HepG2 (cell line): Measurements from ENCODE around the gene PTGR3. TPM values are rescaled to one million over a fixed set of nuclear protein-coding genes. Genes with fewer than 3 reads are reported as not detected.

Source experiments
- BCL3 ChIP-seq: sonication (generic); formaldehyde crosslinking; IDR thresholded peaks from 2 replicates; pipeline ENCODE4 v1.5.1; 2020; ENCODE audit warnings: mild to moderate bottlenecking, missing genetic modification reagents, moderate library complexity
- CREB1 ChIP-seq, 2 experiments: fragments of 450-650 bp in 1 of 2; IDR thresholded peaks; 2 replicates each; pipeline ENCODE4 v1.6.1; 2016 to 2017; ENCODE audit warnings: control low read depth in 1 of 2, mild to moderate bottlenecking in 1 of 2, missing compliant biosample characterization in 1 of 2, missing genetic modification characterization in 1 of 2
- CREM ChIP-seq, 2 experiments: sonication (generic) in 1 of 2; formaldehyde crosslinking in 1 of 2; IDR thresholded peaks; 2 replicates each; pipeline versions ENCODE4 v1.4.0 to v1.6.1; 2016 to 2020; ENCODE audit warnings: antibody characterized with exemption in 1 of 2, mild to moderate bottlenecking in 1 of 2, missing genetic modification reagents in 1 of 2
- ELF4 ChIP-seq: sonication (generic); formaldehyde crosslinking; IDR thresholded peaks from 2 replicates; pipeline ENCODE4 v1.5.0; 2020; ENCODE audit warnings: missing genetic modification reagents, mild to moderate bottlenecking, moderate library complexity, borderline replicate concordance
- ESRRA ChIP-seq: sonication (generic); formaldehyde crosslinking; IDR thresholded peaks from 2 replicates; pipeline ENCODE4 v1.5.1; 2020; ENCODE audit warnings: mild to moderate bottlenecking, low read depth, missing genetic modification reagents
- HCFC1 ChIP-seq: fragments of 150-350 bp; IDR thresholded peaks from 2 replicates; pipeline ENCODE4 v1.6.1; 2014; ENCODE audit warnings: low read depth, low read length
- IRX3 ChIP-seq: sonication (generic); formaldehyde crosslinking; IDR thresholded peaks from 2 replicates; pipeline ENCODE4 v1.8.1; 2023; ENCODE audit warnings: mild to moderate bottlenecking, low read depth, missing genetic modification reagents, borderline replicate concordance
- MIXL1 ChIP-seq: IDR thresholded peaks from 2 replicates; pipeline ENCODE4 v1.6.1; 2016
- PHF8 ChIP-seq: sonication (generic); formaldehyde crosslinking; IDR thresholded peaks from 2 replicates; pipeline ENCODE4 v1.5.0; 2020; ENCODE audit warnings: missing genetic modification reagents
- RBM39 ChIP-seq: fragments of 200-400 bp; formaldehyde crosslinking; IDR thresholded peaks from one replicate; pipeline ENCODE4 v1.6.1; 2018; ENCODE audit warnings: antibody characterized with exemption, mild to moderate bottlenecking, low read depth, low read length; ENCODE audit not compliant: poor library complexity, severe bottlenecking
- RFX1 ChIP-seq: fragments of 450-650 bp; IDR thresholded peaks from 2 replicates; pipeline ENCODE4 v1.6.1; 2017
- SKI ChIP-seq: fragments of 450-650 bp; IDR thresholded peaks from one replicate; pipeline ENCODE4 v1.6.1; 2018; ENCODE audit warnings: mild to moderate bottlenecking; ENCODE audit not compliant: partially characterized antibody
- TERF1 ChIP-seq: sonication (generic); formaldehyde crosslinking; IDR thresholded peaks from 2 replicates; pipeline ENCODE4 v1.8.0; 2022; ENCODE audit warnings: mild to moderate bottlenecking, missing genetic modification reagents, moderate library complexity
- WIZ ChIP-seq: sonication (generic); formaldehyde crosslinking; IDR thresholded peaks from 2 replicates; pipeline ENCODE4 v1.5.1; 2020; ENCODE audit warnings: mild to moderate bottlenecking, missing genetic modification reagents
- ZHX1 ChIP-seq: sonication (generic); formaldehyde crosslinking; IDR thresholded peaks from 2 replicates; pipeline ENCODE4 v1.8.1; 2022; ENCODE audit warnings: low read depth, mild to moderate bottlenecking, missing genetic modification reagents
- ZNF121 ChIP-seq: sonication (generic); formaldehyde crosslinking; IDR thresholded peaks from 2 replicates; pipeline ENCODE4 v1.5.0; 2020; ENCODE audit warnings: mild to moderate bottlenecking, missing genetic modification reagents
- ZNF382 ChIP-seq: sonication (generic); formaldehyde crosslinking; IDR thresholded peaks from 2 replicates; pipeline ENCODE4 v1.5.0; 2020; ENCODE audit warnings: missing genetic modification reagents, mild to moderate bottlenecking, borderline replicate concordance
- ZNF441 ChIP-seq: sonication (generic); formaldehyde crosslinking; IDR thresholded peaks from 2 replicates; pipeline ENCODE4 v1.7.0; 2021; ENCODE audit warnings: missing genetic modification reagents, borderline replicate concordance
- ZNF576 ChIP-seq: sonication (generic); formaldehyde crosslinking; IDR thresholded peaks from 2 replicates; pipeline ENCODE4 v1.4.0; 2020; ENCODE audit warnings: mild to moderate bottlenecking, missing genetic modification reagents
- ZNF614 ChIP-seq: IDR thresholded peaks from 2 replicates; pipeline ENCODE4 v1.6.1; 2018; ENCODE audit warnings: missing biosample characterization, missing genetic modification reagents, inconsistent platforms, borderline replicate concordance
- ZNF678 ChIP-seq: sonication (generic); formaldehyde crosslinking; IDR thresholded peaks from 2 replicates; pipeline ENCODE4 v1.4.0; 2020; ENCODE audit warnings: mild to moderate bottlenecking, missing genetic modification reagents
- ZNF720 ChIP-seq: sonication (generic); formaldehyde crosslinking; IDR thresholded peaks from 2 replicates; pipeline ENCODE4 v1.4.0; 2020; ENCODE audit warnings: missing genetic modification reagents
- ZNF746 ChIP-seq: sonication (generic); formaldehyde crosslinking; IDR thresholded peaks from 2 replicates; pipeline ENCODE4 v1.8.0; 2022; ENCODE audit warnings: mild to moderate bottlenecking, missing genetic modification reagents
- ZSCAN20 ChIP-seq: sonication (generic); formaldehyde crosslinking; IDR thresholded peaks from 2 replicates; pipeline ENCODE4 v1.4.0; 2020; ENCODE audit warnings: missing genetic modification reagents, mild to moderate bottlenecking, borderline replicate concordance
- ZSCAN22 ChIP-seq: sonication (generic); formaldehyde crosslinking; IDR thresholded peaks from 2 replicates; pipeline ENCODE4 v1.4.0; 2020; ENCODE audit warnings: mild to moderate bottlenecking, missing genetic modification reagents
- polyA plus RNA-seq, 8 experiments: library from polyadenylated mRNA; depleted of rRNA in 3 of 8; stranded (reverse) in 7 of 8; unstranded in 1 of 8; fragments of >200 nt; fragmentation: Illumina TruSeq in 4 of 8; extraction: Trizol in 4 of 8; gene quantifications; 2 replicates each; pipeline versions ENCODE4 v1.2.1 to v1.2.3, GENCODE V29; 2011 to 2016; ENCODE audit warnings: low read depth in 4 of 8, missing spikeins in 1 of 8, mixed read lengths in 1 of 8; ENCODE audit not compliant: insufficient read depth in 1 of 8
- total RNA-seq, 5 experiments: library from RNA; depleted of rRNA; stranded (reverse); fragments of >200 nt; fragmentation: Illumina TruSeq; extraction: Trizol; gene quantifications; 2 replicates each; pipeline ENCODE4 v1.2.3, GENCODE V29; 2016; ENCODE audit warnings: low read depth in 1 of 5

The PTGR3 gene
- total and polyA plus RNA-seq, 2 of the 13 experiments (the other 11 are each of a cell fraction or from before 2014, with no cell fraction given): 11.5 to 25.3 TPM

GRCh38 chr18:75209129-75209950 lies at the start of gene PTGR3 (continued):
- TF ChIP-seq ZNF576 (CRISPR knock-in tag) (no peak), CREB1 (IDR thresholded peaks at IDR 0.05) (no peak), CREB1 (CRISPR knock-in tag; IDR thresholded peaks at IDR 0.05) (no peak), ZNF441 (CRISPR knock-in tag) (peak; percentile 16; the same call in 1 of the 2 replicates), MIXL1 (CRISPR knock-in tag) (0 out of 2 replicates have a peak, but pooled peaks have one; percentile 10), ZNF720 (CRISPR knock-in tag) (no peak), HCFC1 (no peak), ZHX1 (CRISPR knock-in tag) (no peak), RFX1 (no peak), SKI (no peak), WIZ (no peak), BCL3 (no peak), RBM39 (no peak), TERF1 (no peak), ZNF614 (CRISPR knock-in tag) (no peak), PHF8 (peak; percentile 54; the same call in 1 of the 2 replicates), ZNF121 (CRISPR knock-in tag) (no peak), ESRRA (CRISPR knock-in tag) (no peak), ZNF678 (no peak), ZSCAN20 (0 out of 2 replicates have a peak, but pooled peaks have one; percentile 15), CREM (IDR thresholded peaks at IDR 0.05) (no peak), CREM (CRISPR knock-in tag; IDR thresholded peaks at IDR 0.05) (no peak), ZNF382 (CRISPR knock-in tag) (no peak), ELF4 (CRISPR knock-in tag) (no peak), IRX3 (peak; percentile 56; the same call in 1 of the 2 replicates), ZSCAN22 (CRISPR knock-in tag) (no peak), ZNF746 (peak; percentile 91)
